ENCODE data around the gene BCAP31.
"Not testable (repeated sequence)": the region's sequence is repeated elsewhere in the genome, so short reads cannot be mapped to it uniquely, and the experiment has no call there.

BCAP31 gene

DNA sequence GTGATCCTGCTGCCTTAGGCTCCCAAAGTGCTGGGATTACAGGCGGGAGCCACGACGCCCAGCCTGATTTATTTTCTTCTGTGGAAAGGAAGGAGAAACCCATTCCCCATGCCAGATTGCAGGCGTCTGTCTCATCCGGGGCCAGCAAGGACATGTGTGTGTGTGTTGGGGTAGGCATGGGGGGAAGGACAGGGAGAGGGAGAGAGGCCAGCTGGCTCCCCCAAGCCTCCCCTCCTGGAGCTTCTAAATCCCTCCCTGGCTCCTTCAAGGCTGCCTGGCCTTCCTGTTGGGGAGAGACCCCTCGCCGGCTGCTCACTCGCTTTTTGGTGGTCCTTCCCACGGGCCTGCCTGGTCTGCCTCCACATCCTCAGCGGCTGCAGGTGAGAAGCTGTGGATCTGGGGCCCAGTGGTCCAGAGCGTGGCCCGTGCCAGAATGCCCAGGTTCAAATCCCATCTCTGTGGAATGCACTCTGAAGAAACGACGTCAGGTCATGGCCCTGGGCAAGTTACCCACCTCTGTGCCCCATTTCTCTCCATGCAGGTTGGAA lies 38.5 kb upstream of the BCAP31 start:
- no peak for DNase-seq (ENCODE audit: low read depth)

DNA sequence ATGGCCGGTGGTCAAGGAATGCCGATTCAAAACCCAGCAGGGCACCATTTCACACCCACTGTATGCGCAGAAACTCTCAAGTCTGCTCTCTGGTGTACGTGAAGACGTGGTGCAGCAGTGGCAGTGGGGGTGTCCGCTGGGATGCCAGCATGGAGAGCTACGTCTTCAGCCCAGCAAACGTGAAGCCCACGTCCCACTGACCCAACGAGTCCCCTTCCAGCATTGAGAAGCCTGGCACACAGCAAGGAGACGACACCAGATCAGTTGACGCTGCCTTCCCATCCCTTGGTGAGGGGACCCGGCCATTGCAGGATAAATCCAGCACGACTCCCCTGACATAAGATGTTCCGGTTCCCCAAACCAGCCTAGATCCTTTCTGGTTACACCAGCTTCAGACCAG lies 37.7 kb upstream of the BCAP31 start:
- DNase-seq (ENCODE audit: low read depth) = no peak

DNA sequence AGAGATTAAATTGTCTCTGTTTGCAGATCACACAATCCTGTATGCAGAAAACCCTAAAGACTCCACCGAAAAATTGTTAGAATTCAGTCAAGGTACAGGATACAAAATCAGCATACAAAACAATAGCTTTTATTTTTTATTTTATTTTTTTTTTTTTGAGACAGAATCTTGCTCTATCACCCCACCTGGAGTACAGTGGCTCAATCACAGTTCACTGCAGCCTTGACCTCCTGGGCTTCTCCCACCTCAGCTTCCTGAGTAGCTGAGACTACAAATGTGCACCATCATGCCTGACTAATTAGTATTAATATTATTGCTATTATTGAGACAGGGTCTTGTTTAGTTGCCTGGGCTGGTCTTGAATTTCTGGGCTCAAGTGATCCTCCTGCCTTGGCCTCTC lies 30.9 kb upstream of the BCAP31 start:
- DNase-seq (ENCODE audit: low read depth) = no peak

DNA sequence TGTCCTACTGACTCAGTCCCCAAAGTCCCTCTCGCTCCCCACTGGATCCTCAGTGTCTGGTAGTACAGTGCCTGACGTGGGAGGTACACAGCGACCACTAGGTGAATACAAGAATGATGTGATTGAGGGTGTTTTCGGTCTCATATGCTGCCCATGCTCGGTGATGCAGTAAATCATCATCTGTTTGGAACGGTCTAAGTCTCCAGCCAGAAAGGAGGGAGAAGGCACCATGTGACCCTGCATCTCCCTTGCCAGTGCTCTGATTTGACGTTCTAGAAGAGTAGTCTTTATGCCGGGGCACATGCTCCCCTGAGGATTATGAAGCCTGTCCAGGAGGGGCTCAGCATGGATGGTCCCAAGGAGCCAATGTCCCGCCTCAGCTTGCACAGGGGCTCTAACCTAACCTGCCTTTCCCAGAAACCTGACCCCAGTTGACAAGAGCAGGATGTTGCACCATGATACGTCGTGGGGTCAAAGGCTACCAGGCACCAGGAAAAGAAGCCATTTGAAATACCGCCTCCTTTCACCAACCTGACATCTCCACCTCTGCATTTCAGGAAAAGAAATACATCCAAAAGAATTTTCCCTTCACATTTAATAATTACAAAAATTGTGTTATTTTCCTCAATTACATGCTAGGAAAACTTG lies 26.1 kb upstream of the BCAP31 start:
- DNase-seq (ENCODE audit: low read depth) = no peak

DNA sequence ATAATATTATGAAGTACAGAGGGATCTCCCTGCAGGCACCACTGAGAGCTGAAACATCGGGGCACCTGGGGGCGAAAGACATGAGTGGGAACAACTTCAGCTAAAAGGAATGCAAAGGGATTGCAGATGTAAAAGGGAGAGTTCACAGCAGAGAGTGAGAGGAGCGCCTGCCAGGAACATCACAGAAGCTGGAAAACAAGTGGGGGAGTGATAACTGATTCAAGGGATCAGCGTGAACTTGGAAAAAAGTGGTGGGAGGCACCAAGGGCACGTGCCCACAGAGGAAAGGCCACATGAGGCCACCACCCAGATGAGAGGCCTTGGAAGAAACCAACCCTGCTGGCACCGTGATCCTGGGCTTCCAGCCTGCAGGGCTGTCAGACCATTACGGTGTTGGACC lies 24.8 kb upstream of the BCAP31 start:
- DNase-seq (ENCODE audit: low read depth) = not testable (repeated sequence)

DNA sequence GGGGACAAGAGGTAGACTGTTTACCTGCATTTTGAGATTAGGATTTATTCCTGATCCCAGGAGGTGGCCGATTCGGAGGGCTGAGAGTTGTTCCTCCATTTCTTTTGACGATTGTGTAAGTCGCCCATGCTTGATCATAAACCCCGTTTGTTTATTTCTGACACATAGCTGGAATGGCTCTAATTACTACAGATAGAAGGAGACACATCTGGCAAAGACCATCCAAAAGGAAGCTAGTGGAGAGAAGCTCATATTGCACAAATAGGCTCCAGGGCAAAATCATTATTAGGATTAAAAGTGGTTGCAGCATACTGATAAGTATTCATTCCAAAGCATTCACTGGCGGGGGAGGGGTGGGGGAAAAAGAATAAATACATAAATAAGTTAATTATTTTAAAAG lies 22.8 kb upstream of the BCAP31 start:
- not testable (repeated sequence) for DNase-seq (ENCODE audit: low read depth)

DNA sequence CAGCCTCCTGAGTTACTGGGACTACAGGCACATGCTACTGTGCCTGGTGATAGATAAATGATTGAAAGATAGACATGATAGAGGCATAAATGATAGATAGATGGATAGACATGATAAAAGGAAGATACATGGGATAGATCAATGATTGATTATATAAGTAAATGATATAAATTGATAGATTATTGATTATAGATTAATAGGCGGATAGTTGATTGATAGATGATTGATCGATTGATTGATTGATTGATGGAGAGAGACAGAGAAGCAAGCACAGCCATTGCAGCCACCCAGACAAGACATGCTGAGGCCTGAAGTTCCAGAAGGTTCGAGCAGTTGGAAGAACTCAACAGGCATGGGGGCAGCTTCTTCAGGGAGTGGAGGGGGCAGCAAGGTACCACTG lies 22.2 kb upstream of the BCAP31 start:
- no peak for DNase-seq (ENCODE audit: low read depth)

DNA sequence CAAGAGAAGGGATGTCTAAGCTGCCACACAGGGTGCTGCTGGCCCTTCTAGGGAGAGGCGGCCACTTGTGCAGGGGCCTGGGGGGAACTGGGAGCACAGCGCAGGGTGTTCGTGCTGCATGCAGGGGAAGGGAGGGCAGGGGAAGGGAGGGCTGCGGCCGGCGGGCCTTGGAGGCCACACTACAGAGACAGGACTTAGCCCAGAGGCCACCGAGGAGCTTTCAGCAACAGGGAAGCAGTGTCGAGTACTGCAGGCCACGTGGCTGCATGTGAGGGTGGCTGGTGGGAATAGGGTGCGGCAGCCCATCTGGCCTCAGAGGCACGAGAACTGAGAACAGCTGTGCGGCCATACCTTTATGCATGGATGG lies 20.9 kb upstream of the BCAP31 start:
- not testable (repeated sequence) for DNase-seq (ENCODE audit: low read depth)

DNA sequence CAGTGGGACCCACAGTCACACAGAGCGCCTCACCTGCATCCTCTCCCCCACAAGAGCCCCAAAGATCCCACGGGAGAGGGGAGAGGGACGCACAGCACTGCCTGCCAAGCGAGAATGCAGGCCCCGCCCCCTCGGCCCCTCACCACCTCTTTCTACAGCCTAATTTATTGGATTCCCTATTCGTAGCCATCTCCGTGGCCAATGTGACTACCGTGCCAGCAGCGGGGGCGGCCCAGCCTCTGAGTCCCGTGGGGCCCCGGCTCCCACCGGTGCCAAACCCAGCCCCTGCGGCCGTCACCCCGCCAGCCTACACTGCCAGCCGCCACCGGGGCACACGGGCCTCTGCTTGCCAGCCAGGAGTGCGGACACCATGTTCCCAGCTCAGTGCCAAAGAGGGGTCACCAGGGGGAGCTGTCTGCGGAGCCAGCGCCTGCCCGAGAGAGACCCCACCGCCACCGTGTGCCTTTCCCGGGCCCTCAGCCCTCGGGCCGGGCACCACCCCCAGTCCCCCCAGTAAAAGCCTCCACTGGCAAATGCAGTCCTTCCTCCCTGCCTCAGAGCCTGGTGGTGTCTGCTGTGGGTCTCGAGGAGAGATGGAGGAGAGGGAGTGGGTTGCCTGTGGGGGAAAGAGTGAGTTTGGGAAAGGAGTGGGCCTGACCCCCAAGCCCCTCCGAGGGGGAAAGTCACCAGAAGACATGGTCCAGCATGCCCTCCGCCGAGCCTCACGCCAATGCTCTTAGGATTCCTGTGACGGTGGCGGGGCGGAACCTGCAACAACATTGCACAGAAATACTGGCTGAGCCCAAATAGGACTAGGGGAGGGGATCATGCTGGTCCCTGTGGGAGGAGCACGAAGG lies 20.3 kb upstream of the BCAP31 start:
- DNase-seq (ENCODE audit: low read depth) = no peak

DNA sequence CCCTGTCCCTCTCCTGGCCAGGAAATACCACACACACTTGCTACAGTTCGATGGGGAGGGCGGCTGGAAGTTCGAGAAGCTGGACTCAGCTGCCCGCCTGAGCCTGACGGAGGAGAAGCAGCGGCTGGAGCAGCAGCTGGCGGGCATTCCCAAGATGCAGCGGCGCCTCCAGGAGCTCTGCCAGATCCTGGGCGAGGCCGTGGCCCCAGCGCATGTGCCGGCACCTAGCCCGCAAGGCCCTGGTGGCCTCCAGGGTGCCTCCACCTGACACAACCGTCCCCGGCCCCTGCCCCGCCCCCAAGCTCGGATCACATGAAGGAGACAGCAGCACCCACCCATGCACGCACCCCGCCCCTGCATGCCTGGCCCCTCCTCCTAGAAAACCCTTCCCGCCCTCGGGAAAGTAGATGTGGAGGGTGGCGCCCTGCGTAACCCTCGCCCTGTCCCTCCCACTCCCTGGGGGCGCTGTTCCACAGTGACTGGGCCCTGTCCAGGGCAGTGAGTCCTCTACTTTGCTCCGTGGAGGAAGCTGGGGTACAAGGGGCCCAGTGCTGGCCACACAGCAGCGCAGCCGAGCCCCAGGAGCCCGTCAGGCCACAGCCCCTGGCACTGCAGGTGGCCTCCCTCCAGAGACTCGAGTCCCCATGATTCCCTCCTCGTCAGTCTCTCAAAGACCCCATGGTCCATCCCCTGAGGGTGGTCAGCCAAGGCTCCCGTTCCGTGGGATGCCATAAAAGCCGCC lies 19.5 kb upstream of the BCAP31 start:
- DNase-seq (ENCODE audit: low read depth) = not testable (repeated sequence)

DNA sequence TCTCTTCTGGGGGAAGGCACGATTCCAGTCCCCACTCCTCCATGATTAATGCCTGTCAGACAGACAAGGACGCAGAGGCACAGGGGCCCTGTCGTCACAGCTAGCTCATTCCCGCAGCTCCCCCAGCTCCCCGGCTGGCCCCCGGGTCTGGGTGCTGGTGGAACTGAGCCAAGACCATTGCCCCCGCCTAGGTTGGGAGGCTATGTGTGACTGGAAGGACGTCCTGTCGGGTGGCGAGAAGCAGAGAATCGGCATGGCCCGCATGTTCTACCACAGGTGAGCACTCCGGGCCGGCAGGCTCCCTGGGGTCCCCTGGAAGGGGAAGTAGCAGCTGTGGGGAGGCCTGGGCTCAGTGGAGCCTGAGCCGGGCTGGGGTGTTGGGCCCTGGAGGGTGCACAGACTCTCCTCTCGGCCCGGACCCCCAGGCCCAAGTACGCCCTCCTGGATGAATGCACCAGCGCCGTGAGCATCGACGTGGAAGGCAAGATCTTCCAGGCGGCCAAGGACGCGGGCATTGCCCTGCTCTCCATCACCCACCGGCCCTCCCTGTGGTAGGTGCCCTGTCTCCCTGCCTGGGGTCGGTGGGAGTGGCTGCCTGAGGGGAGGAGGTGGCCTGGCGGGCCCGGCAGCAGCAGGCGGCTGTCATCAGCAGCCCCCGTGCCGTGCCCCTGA lies 18.7 kb upstream of the BCAP31 start:
- DNase-seq (ENCODE audit: low read depth) = not testable (repeated sequence)

DNA sequence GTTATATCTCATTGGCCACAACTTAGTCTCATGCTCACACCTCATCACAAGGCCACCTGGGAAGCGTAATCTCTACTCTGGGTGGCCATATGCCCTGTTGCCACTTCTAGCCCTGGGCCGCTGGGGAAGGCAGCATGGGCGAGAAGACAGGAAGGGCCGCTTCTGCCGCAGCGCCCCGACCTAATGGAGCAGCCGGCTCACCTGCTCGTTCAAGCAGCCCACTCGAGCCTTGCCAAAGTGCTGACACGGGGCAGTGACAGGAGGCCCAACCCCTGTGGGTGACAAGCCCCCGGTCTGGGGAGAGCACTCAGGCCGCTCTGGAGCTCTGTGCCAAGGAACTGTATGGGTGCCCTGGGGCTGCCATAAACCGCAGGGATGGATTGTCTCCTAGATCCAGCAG lies 17.9 kb upstream of the BCAP31 start:
- not testable (repeated sequence) for DNase-seq (ENCODE audit: low read depth)

DNA sequence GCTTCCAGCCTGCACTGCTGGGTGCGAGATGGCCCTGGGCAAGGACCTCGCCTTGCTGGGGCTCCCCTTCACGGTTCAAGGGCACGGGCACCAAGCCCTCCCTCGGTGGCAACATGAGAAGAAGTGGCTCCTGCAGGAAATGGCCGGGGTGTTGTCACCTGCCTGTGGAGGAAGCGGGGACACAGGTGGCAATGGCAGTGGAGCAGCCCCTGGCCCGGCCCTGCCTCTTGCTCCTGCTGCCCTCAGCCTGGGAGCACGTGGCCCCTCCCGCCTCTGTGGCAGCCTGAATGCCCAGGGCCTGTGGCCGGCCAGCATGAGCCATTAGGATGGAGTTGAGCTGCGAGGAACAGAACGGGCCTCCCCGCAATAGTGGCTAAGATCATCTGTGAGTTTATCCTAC lies 17.3 kb upstream of the BCAP31 start:
- no peak for DNase-seq (ENCODE audit: low read depth)

DNA sequence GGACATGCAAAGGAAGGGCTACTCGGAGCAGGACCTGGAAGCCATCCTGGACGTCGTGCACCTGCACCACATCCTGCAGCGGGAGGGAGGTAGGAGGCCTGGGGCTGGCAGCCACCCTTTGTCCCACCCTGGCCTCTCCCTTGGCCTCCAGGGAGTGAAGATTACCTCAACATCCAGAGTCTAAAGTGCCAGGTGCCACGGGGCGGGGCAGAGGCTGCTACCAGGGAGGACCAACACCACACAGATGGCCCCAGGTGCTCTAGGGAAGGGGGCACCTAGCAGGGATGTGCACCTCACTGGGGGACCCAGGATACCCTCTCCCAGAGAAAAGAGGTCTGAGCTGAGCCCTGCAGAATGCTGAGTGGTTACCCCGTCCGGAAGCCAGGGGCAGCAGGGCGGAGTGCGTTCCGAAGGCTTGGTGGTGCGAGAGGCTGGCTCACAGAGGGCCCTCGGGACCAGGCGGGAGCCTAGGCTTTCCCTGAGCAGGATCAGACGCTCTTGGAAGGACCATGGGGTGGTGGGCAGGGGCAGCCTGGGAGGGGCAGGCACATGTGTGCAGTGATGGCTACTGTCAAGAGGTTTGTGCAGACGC lies 16.5 kb upstream of the BCAP31 start:
- DNase-seq (ENCODE audit: low read depth) = no peak

DNA sequence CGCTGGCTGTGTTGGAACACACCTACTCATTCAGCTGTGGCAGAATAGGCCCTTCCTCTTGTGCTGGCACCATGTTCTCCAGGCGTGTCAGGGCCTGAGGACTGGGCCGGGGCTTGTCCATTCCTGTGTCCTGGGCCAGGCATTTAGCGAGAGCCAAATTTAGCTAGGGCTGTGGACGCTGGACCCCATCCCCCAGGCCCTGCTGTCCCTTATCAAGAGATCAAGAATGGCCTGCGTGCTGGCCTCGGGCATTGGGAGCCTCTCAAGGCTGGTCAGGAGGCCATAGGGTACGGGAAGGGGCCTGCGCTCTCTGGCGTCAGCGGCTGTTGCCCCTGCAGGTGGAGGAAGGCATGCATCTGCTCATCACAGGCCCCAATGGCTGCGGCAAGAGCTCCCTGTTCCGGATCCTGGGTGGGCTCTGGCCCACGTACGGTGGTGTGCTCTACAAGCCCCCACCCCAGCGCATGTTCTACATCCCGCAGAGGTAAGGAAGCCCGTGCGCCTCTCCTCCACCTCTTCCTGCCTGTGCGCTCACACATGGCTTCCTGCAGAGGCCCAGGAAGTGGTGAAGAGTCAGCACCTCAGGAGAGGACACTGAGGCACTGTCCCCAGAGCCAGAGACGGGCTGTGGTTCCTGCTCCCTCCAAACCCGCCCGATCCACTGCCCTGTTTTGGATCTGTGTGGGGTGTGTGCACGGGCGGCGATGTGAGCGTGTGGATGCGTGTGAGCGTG lies 15.7 kb upstream of the BCAP31 start:
- no peak for DNase-seq (ENCODE audit: low read depth)

DNA sequence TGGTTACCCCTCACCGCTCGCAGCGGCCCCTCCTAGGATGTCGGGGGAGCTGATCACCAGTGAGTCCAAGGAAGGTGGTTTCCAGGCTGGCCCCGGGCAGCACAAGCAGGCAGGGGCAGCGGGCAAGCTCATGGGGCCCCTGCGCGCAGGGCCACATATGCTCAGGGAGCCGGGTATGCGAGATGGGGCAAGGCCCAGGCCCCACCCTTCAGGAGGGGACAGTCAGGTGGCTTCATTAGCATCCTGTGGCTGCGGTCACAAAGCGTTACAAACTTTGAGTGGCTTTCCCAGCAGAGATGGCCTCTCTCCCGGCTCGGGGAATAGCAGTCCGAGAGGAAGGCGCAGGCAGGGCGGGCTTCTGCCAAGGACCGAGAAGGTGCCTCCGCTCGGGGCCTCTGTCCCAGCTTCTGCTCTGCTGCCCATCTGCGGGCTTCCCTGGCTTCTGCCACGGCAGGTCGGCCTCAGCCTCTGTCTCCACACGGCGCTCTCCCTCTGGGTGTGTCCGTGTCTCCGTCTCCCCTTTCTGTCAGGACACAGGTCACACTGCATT lies 13.9 kb upstream of the BCAP31 start:
- no peak for DNase-seq (ENCODE audit: low read depth)

DNA sequence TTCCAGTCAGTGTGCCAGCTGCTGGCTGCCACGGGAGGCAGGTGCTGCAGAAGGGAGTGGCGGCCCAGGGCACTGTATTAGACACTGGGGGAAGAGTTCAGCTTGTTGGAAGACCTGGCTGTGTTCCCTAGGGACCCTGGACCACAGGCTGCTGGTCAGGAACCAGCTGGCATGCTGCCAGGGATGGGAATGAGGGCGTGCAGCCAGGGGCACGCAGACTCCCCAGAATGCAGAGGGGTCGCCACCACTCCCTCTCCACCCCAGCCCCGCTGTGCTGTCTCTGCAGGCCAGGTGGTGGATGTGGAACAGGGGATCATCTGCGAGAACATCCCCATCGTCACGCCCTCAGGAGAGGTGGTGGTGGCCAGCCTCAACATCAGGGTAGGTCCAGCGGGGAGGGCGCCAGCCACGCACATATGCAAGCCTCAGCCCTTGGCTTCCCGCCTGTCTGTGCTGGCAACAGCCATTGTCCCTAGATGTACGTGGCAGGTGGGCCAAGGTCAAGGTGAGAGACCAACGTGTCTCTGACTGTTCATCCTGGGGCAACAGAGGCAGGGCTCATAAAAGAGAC lies 12.8 kb upstream of the BCAP31 start:
- DNase-seq (ENCODE audit: low read depth) = no peak

DNA sequence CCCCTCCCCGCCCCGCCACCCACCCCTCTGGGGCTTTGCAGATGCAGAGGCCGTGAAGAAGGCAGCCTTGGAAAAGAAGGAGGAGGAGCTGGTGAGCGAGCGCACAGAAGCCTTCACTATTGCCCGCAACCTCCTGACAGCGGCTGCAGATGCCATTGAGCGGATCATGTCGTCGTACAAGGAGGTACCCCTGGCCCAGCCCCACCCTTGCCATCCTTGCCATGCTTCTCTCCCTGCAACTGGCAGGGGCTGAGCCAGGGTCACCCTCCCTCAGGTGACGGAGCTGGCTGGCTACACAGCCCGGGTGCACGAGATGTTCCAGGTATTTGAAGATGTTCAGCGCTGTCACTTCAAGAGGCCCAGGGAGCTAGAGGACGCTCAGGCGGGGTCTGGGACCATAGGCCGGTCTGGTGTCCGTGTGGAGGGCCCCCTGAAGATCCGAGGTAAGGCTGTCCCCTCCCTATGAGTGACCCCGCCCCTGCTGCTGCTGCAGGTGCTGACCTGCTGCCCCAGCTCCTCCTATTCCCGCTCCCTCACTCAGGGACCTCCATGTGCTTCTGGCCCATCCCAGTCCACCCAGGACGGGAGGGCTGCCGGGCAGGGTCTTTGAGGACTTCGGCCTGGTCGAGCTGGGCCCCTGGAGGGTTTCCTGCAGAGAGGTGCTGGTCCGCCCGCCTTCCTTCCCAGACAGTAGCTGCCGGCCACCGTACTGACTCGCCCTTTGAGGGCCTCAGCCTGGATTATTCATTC lies 12.1 kb upstream of the BCAP31 start:
- no peak for DNase-seq (ENCODE audit: low read depth)

DNA sequence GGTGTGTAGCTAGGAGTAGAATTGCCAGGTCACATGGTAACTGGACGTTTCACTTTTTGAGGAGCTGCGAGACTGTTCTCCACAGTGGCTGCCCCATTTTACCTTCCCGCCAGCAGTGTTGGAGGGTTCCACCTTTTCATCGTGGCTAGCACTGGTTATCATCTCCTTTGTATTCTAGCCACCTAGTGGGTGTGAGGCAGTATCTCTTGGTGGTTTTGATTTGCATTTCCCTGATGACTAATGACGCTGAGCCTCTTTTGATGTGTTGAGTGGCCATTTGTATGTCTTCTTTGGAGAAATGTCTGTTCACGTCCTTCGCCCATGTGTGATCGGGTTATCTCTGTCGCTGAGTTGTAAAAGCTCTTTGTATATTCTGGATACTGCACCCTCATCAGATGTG lies 11.1 kb upstream of the BCAP31 start:
- DNase-seq (ENCODE audit: low read depth) = no peak

DNA sequence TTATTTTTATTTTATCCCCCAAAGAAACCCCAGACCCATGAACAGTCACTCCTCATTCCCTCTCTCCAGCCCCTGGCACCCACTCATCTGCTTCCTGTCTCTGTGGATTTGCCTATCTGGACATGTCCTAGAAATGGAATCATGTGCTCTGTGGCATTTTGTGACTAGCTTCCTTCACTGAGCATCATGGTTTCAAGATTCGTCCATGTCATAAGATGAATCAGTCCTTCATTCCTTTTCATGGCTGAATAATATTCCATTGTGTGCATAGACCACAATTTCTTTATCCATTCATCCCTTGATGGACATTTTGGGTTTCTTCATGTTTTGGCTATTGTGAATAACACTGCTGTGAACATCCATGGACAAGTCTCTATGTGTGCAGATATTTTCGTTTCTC lies 10.7 kb upstream of the BCAP31 start:
- DNase-seq (ENCODE audit: low read depth) = no peak
